Measurements from ENCODE around the gene TBC1D21.
"Not testable (repeated sequence)": the region's sequence is repeated elsewhere in the genome, so short reads cannot be mapped to it uniquely, and the experiment has no call there.

Gene TBC1D21

DNA sequence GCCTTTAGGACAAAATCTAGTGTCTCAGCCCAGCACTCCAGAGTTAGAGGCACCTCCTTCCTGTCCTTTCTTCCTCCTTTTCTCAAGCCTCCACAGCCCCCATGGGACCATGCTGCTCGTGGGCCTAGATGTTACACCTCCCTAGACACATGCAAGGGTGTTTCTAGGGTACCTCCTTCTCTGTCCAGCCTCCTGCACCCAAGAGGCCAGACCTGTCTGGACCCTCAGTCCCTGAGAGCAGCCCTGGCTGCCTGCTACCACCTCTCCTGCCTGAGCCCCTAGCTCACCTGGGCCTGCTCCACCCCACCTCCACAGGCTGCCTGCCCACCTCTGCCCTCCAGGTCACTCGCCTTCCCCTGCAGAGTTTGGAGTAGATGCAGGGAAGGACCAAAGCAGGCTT, 58.1 kb downstream of the TBC1D21 start:
- DNase-seq: no peak

DNA sequence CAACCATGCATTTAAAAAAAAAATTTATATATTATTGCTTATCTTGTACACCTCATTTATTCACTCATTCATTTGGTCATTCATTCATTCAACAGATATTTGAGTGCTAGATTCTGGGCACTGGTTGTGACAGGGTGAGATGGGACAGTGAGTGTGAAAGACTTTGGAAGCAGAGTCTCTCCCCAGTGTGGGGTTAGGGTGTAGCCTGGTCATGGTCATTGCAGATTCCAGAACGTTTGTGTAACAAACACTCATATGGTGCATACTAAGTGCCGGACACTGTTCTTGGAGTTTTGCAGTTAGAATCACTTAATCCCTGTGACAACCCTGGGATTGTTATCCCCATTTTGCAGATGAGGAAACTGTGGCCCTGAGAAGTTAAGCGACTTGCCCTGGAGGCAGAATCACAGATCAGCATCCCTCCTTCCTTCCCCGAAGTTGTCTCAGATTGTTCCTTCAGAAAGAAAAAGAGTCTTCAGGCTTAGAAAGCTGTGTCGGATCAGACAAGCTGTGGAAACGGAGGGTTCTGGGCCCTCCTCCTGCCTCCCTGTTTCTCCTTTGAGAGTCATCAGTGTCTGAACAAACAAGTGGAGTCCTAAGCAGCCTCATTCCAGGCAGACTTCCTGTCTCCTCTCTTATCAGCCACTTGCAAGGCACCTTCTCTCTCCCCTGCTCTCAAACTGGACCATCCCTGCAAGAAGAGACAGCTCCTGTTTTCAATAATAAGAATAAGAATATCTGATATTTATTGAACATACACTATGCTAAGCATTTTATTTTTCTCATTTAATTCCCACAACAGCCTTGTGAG, 59.2 kb downstream of the TBC1D21 start:
- no peak for DNase-seq

GRCh38 chr15:73934281-73934680, 60.9 kb downstream of the TBC1D21 start:
- no peak for DNase-seq

DNA sequence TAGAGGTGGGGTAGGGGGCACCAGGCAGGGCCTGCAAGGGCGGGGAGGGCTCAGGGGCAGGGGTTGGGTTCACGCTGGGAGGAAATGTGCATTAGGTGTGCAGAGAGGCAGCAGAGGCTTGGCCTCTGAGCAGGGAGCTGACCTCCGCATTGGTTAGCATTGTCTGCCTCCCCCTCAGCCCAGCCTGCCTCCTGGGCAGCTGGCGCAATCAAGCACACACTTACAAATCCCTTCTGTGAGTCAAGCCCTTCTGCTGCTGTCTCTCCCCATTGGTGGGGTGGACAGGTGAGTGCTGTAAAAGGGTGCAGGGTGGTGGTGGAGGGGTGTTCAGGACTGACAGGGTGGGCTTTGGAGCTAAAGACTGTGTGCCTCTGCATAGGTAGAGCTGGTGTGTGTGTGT, 62.2 kb downstream of the TBC1D21 start:
- DNase-seq: no peak

DNA sequence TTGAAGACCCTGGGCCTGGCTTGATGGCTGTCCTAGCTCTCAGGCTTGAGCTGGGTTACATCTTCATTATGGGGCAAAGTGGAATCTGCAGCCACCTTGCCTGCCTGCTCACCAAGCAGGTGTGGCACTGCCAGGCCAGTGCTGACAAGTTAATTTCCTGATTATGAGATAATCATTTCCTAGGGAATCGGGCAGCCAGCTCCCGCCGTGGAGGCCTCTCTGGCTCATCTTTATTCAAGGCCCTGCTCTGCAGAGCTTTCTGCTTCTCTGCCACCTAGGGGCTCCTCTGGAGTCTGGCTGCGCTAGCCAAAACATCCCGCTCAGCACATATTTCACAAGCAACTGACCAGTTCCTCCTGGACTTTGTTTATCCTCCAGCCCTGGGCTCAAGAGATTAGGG, 62.8 kb downstream of the TBC1D21 start:
- no peak for DNase-seq

DNA sequence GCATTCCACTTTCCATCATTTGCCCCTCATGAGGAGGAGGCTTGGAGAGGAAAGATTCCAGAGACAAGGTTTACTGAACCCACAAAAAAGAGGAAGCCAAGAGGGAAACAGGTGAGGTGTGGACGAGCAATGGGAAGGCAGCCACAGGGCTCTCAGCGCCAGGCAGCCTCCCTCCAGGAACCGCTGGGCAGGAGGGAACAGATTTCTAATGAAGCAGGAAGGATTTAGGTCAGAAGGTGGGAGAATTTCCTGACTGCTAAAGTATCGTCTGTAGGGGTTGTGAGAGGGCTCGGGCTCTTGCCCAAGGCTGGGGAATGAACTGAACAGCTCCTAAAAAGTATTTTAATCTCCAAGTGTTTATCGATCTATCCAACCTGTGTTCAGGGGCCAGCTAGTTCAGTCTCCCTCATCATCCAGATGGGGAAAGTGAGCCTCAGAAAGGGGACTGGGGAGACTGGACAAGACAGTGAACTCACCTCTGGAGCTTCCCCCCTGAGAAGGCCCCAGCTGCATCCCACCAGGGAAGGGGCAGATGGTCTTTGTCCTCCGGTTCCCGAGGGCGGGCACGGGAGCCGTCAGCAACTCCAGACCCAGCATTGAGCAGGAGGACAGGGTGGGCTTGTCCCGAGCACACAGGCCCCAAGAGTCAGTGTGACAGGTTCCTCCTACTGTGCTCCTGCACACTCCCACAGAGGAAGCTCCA, 63.4 kb downstream of the TBC1D21 start:
- no peak for DNase-seq

GRCh38 chr15:73937296-73937695, 63.9 kb downstream of the TBC1D21 start:
- DNase-seq: no peak

- no peak for DNase-seq
Measured at GRCh38 chr15:73937726-73938125, 64.4 kb downstream of the TBC1D21 start.

- DNase-seq: not testable (repeated sequence)
Measured at GRCh38 chr15:73938516-73938915, 65.2 kb downstream of the TBC1D21 start.
